K562 (cell line): ENCODE results near the gene CNTN4.

Experiments used
- DIDO1 ChIP-seq: fragments of 450-650 bp; IDR thresholded peaks from 2 replicates; pipeline ENCODE4 v1.6.1; 2016; ENCODE audit warnings: low read depth, missing biosample characterization, missing genetic modification characterization
- ELF4 ChIP-seq: fragments of 450-650 bp; formaldehyde crosslinking; IDR thresholded peaks from 2 replicates; pipeline ENCODE4 v1.4.0; 2022; ENCODE audit warnings: missing genetic modification characterization
- GTF2F1 ChIP-seq: IDR thresholded peaks from 2 replicates; pipeline ENCODE4 v1.6.1; 2011; ENCODE audit warnings: low read depth, low read length, improper control_type of control experiment
- POLR3G ChIP-seq: IDR thresholded peaks from 2 replicates; pipeline ENCODE4 v1.6.1; 2011; ENCODE audit not compliant: insufficient read length, insufficient replicate concordance; ENCODE audit errors: extremely low read depth
- RAD51 ChIP-seq: fragments of 450-650 bp; IDR thresholded peaks from 2 replicates; pipeline ENCODE4 v1.7.1; 2016; ENCODE audit warnings: low read depth, mild to moderate bottlenecking, borderline replicate concordance

GRCh38 chr3:2579206-2579605 is 480.5 kb downstream of the CNTN4 start:
- no peak for TF ChIP-seq RAD51
- no peak for TF ChIP-seq GTF2F1
- TF ChIP-seq POLR3G = no peak
- TF ChIP-seq ELF4 (CRISPR knock-in tag) = no peak
- no peak for TF ChIP-seq DIDO1
